ENCODE data around the gene STMP1.

Gene STMP1

GRCh38 chr7:135662373-135663114 lies at the start of gene STMP1:
Gene STMP1, plus strand, starts transcription at chr7:135662514.
- H3K9me3 ChIP-seq: no peaks in the 10 kb centered on the region
- peak within 1 kb of the TSS; percentile 90 for H3K27ac ChIP-seq
- H3K4me1 ChIP-seq: peaks cover 0 to 45% (median 17%) of the 10 kb centered on the region in 4 donors
- TF ChIP-seq, protein P1, sequence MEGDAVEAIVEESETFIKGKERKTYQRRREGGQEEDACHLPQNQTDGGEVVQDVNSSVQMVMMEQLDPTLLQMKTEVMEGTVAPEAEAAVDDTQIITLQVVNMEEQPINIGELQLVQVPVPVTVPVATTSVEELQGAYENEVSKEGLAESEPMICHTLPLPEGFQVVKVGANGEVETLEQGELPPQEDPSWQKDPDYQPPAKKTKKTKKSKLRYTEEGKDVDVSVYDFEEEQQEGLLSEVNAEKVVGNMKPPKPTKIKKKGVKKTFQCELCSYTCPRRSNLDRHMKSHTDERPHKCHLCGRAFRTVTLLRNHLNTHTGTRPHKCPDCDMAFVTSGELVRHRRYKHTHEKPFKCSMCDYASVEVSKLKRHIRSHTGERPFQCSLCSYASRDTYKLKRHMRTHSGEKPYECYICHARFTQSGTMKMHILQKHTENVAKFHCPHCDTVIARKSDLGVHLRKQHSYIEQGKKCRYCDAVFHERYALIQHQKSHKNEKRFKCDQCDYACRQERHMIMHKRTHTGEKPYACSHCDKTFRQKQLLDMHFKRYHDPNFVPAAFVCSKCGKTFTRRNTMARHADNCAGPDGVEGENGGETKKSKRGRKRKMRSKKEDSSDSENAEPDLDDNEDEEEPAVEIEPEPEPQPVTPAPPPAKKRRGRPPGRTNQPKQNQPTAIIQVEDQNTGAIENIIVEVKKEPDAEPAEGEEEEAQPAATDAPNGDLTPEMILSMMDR (IDR thresholded peaks at IDR 0.05): peak in 1 of 2 experiments; percentile 89
- intact Hi-C loops (cut with DNase I; ENCODE audit: low total_unique reads): loop anchor here (5.0 kb wide), 2 partner anchors 315 to 345 kb away; partner anchors contain the start of gene MTPN
- peak within 1 kb of the TSS; percentile 75 to 91 for H3K4me3 ChIP-seq
- DNase-seq: peak; percentile 95 to 98
- H3K36me3 ChIP-seq: peaks cover 0 to 6% (median 0%) of the 10 kb centered on the region in 3 donors
- no peaks in the 10 kb centered on the region for H3K27me3 ChIP-seq

GRCh38 chr7:135616136-135616535 lies 46.2 kb upstream of the STMP1 start:
- H3K36me3 ChIP-seq: peaks cover 32 to 71% (median 58%) of the 10 kb centered on the region in 3 donors
- intact Hi-C loops (cut with DNase I; ENCODE audit: low total_unique reads): no loop called here
- TF ChIP-seq, protein P1 (IDR thresholded peaks at IDR 0.05): no peak
- no peaks in the 10 kb centered on the region for H3K27me3 ChIP-seq
- peaks cover 0 to 8% (median 0%) of the 10 kb centered on the region in 4 donors for H3K4me1 ChIP-seq
- H3K4me3 ChIP-seq: no peak overlapping the region
- no peaks in the 10 kb centered on the region for H3K9me3 ChIP-seq
- no peak for DNase-seq
- no peak overlapping the region for H3K27ac ChIP-seq

DNA sequence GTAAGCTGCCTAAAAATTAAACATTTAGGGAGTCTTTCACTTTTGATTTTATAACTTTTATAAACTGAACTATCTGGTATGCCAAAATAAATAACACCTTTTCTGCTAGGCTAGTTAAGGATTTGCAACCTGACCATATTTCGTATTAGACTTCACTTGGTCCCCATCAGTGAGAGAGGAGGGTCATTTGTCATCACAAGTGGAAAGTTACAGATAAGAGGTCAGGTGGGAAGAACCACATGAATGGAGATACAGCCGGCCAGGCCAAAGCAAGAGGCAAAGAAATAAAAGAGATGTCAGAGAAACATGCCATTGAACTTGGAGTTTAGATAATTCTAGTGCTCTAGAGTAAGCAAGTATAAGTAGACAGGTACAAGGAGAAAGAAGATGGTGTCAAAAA lies 44.5 kb upstream of the STMP1 start:
- H3K27me3 ChIP-seq: no peaks in the 10 kb centered on the region
- peaks cover 0 to 13% (median 0%) of the 10 kb centered on the region in 4 donors for H3K4me1 ChIP-seq
- intact Hi-C loops (cut with DNase I; ENCODE audit: low total_unique reads): no loop called here
- peaks cover 30 to 62% (median 47%) of the 10 kb centered on the region in 3 donors for H3K36me3 ChIP-seq
- TF ChIP-seq, protein P1 (IDR thresholded peaks at IDR 0.05): no peak
- no peaks in the 10 kb centered on the region for H3K9me3 ChIP-seq
- no peak for DNase-seq
- no peak overlapping the region for H3K4me3 ChIP-seq
- H3K27ac ChIP-seq: no peak overlapping the region

GRCh38 chr7:135618510-135618909 lies 43.8 kb upstream of the STMP1 start:
- intact Hi-C loops (cut with DNase I; ENCODE audit: low total_unique reads): no loop called here
- Histone ChIP-seq H3K36me3 (peaks cover 30 to 66% (median 49%) of the 10 kb centered on the region in 3 donors), H3K4me1 (peaks cover 0 to 13% (median 0%) of the 10 kb centered on the region in 4 donors), H3K4me3 (no peak overlapping the region), H3K9me3 (no peaks in the 10 kb centered on the region), H3K27me3 (no peaks in the 10 kb centered on the region), H3K27ac (no peak overlapping the region)
- DNase-seq: no peak
- TF ChIP-seq, protein P1 (IDR thresholded peaks at IDR 0.05): no peak

DNA sequence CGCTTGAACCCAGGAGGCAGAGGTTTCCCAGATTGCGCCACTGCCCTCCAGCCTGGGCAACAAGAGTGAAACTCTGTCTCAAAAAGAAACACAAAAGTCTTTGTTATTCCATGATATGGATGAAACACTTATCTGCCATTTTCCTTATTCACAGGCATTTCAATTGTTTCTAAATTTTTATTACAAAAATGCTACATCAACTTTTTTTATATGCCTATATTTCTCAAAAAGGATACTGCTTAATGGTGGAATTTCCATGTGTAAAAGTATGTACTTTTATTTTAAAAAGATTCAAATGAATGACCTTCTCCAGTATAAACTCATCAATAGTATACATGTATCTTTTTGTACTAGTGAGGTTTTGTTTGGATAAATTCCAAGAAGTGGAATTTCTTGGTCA lies 41.9 kb upstream of the STMP1 start:
- Histone ChIP-seq H3K36me3 (peaks cover 43 to 82% (median 62%) of the 10 kb centered on the region in 3 donors), H3K27me3 (no peaks in the 10 kb centered on the region), H3K9me3 (no peaks in the 10 kb centered on the region), H3K4me1 (peaks cover 0 to 13% (median 0%) of the 10 kb centered on the region in 4 donors), H3K4me3 (no peak overlapping the region), H3K27ac (peak overlapping the region in 1 of 2 donors; percentile 47)
- no peak for DNase-seq
- TF ChIP-seq, protein P1 (IDR thresholded peaks at IDR 0.05): no peak
- intact Hi-C loops (cut with DNase I; ENCODE audit: low total_unique reads): no loop called here

Measured in tibial artery (tissue), 4 donors.